ENCODE measurements around the gene SUN3.

Gene SUN3

GRCh38 chr7:47938574-47939165 is 90.2 kb downstream of the SUN3 start:
- no peak overlapping the region for H3K4me3 Mint-ChIP-seq
- no peak overlapping the region for H3K27ac Mint-ChIP-seq
- H3K27me3 Mint-ChIP-seq, result no peaks in the 10 kb centered on the region
- no peaks in the 10 kb centered on the region for H3K4me1 Mint-ChIP-seq (ENCODE audit: low read depth)
- no peaks in the 10 kb centered on the region for H3K36me3 Mint-ChIP-seq
- H3K9me3 Mint-ChIP-seq (ENCODE audit: low read depth), result no peaks in the 10 kb centered on the region

DNA sequence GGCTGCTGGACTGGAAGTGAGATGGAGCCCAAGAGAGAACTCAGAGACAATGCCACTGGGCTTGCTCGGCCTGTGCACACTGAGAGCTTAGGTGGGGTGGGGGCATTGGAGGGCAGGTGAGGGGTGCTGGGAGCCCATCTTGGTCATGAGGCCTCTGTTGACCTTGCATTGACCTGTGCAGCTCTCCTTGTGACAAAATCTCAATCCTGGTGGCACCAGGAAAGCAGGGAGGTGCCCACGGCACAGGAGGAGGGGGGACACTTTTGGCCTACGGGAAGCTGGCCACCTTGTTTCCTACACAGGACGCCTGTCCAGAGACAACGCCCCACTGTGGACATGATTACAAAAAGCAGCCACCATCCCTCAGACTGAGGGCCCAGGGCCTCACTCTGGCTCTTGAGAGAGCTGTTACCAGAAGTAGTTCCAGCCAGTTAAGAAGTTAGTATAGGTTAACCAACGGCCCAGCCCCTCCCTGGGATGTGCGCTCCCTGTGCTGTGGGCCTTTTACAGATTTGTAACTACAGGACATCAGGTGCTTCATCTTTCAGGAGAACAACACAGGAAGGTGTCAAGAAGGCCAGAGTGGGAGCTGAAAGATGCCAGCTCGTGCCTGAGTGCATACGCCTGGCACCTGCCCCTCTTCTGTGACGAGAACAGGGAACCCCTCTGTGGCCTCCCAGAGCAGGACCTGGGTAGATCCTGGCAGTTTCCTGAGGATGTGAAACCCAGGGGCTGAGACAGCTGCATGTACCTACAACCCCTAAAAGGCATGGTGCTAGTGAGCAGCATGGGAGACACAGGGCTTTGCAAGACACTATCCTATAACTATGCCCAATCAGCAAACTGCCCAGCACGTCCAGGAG is 91.0 kb downstream of the SUN3 start:
- Mint-ChIP-seq H3K4me3 (no peak overlapping the region), H3K36me3 (no peaks in the 10 kb centered on the region), H3K9me3 (ENCODE audit: low read depth) (no peaks in the 10 kb centered on the region), H3K27me3 (no peaks in the 10 kb centered on the region), H3K4me1 (ENCODE audit: low read depth) (no peaks in the 10 kb centered on the region), H3K27ac (no peak overlapping the region)

Measured in activated naive CD8-positive, alpha-beta T cell (primary cell).